Measurements from ENCODE around the gene WASHC1.
"Not testable (repeated sequence)": the region's sequence is repeated elsewhere in the genome, so short reads cannot be mapped to it uniquely, and the experiment has no call there.

Gene WASHC1

GRCh38 chr9:11206-11605 is 18.1 kb downstream of the WASHC1 start:
- not testable (repeated sequence) for DNase-seq

DNA sequence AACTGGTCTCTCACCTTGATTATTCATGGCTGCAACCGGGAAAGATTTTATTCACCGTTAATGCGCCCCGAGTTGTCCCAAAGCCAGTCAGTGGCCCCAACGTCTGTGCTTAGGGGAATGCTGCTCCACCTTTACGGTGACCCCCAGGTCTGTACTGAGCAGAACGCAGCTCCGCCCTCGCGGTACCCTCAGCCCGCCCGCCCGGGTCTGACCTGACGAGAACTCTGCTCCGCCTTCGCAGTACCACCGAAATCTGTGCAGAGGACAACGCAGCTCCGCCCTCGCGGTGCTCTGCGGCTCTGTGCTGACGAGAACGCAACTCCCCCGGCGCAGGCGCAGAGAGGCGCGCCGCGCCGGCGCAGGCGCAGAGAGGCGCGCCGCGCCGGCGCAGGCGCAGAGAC is 18.6 kb downstream of the WASHC1 start:
- not testable (repeated sequence) for DNase-seq

- not testable (repeated sequence) for DNase-seq
These were observed 19.0 kb downstream of the WASHC1 start for GRCh38 chr9:10207-10606.
